ENCODE results near the gene KANSL1L. TPM values are rescaled to one million over a fixed set of nuclear protein-coding genes. Genes with fewer than 3 reads are reported as not detected.
A peak's percentile ranks its signal among the peaks of the same experiment; 100 is the strongest.
"Not testable (repeated sequence)": the region's sequence is repeated elsewhere in the genome, so short reads cannot be mapped to it uniquely, and the experiment has no call there.

The KANSL1L gene
- polyA plus RNA-seq, 3 donors, result 40.6 to 77.8 (median 61.4) TPM

- DNase-seq, result not testable (repeated sequence)
These were observed 10.4 kb upstream of the KANSL1L start for GRCh38 chr2:210181606-210182088.

DNA sequence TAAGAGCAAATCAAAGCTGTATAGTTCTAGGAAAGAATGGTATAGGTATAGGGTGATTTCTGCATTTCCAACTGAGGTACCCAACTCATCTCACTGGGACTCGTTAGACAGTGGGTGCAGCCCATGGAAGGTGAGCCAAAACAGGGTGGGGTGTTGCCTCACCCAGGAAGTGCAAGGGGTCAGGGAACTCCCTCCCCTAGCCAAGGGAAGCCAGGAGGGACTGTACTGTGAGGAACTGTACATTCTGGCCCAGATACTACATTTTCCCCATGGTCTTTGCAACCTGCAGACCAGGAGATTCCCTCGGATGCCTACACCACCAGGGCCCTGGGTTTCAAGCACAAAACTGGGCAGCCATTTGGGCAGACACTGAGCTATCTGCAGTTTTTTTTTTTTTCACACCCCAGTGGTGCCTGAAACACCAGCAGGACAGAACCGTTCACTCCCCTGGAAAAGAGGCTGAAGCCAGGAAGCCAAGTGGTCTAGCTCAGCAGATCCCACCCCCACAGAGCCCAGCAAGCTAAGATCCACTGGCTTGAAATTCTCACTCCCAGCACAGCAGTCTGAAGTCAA lies 9.9 kb upstream of the KANSL1L start:
- not testable (repeated sequence) for DNase-seq

- no peak for DNase-seq
These were observed 9.3 kb upstream of the KANSL1L start for GRCh38 chr2:210180477-210180876.

GRCh38 chr2:210179351-210179990 lies 8.3 kb upstream of the KANSL1L start:
- DNase-seq, result no peak

GRCh38 chr2:210177769-210178168 lies 6.6 kb upstream of the KANSL1L start:
- DNase-seq, result no peak

DNA sequence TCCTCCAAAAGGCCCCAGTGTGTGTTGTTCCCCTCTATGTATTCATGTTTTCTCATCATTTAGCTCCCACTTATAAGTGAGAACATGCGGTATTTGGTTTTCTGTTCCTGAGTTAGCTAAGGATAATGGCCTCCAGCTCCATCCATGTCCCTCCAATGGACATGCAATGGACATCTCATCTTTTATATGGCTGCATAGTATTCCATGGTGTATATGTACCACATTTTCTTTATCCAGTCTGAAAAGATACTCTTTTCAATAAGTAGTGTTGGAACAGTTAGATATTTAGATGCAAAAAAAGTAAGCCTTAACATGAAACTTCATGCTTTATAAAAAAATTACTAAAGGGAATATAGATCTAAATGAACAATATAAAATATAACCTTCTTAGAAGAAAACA lies 5.9 kb upstream of the KANSL1L start:
- DNase-seq, result not testable (repeated sequence)

GRCh38 chr2:210174086-210174485 lies 2.9 kb upstream of the KANSL1L start:
- no peak for DNase-seq

GRCh38 chr2:210172219-210172575 lies 988 bp upstream of the KANSL1L start:
- no peak for DNase-seq

- peak; percentile 97 for DNase-seq
These were observed 534 bp downstream of the KANSL1L start for GRCh38 chr2:210170446-210171303.

- no peak for DNase-seq
These were observed 1.1 kb downstream of the KANSL1L start for GRCh38 chr2:210170196-210170445.

GRCh38 chr2:210169516-210170195 lies 1.6 kb downstream of the KANSL1L start:
- no peak for DNase-seq

GRCh38 chr2:210167227-210167626 lies 4.0 kb downstream of the KANSL1L start:
- no peak for DNase-seq

DNA sequence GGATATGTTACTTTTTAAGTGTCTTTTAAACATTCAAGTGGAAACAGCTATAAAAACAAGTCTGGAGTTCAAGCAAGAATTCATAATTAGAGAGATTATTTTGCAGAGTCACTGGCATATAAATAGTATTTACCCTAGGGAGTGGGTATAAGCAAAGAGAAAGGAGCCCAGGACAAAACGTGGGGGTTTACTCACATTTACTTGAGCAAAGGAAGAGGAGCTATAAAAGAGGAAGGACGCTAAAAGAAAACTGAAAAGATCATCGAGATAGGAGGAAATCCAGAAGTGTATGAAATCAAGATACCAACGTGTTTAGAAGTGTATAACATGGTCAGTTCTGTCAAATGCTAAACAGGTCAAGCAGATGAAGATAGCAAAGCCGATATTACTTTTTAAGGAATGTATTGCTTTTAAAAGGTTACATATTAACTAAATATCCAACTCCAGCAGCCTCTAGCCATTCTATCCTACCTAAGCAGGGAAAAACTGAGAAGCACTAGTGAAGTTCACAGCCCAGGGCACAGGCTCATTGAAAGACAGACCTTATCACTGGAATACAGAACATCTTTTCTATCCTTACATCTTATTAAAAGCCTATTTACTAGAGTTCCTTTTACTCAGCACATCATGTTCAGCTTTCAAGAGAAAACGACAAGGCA lies 8.6 kb downstream of the KANSL1L start:
- DNase-seq, result no peak

DNA sequence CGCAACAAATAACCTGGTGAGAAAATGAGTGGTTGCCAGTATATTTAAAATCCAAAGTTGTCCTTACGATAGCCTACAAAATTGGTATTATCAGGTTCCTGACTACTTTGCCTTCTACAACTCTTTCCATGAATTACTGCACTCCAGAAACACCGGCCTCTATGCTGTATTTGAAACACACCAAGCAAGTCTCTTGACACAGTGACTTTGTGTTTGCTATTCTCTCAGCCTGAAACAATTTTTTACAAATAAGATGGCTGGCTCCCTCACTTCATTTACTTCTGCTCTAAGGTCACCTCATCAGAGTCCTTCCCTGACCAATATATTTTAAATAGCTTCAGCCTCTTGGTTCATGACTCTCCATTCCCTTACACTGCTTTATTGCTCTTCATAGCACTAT lies 12.2 kb downstream of the KANSL1L start:
- no peak for DNase-seq

DNA sequence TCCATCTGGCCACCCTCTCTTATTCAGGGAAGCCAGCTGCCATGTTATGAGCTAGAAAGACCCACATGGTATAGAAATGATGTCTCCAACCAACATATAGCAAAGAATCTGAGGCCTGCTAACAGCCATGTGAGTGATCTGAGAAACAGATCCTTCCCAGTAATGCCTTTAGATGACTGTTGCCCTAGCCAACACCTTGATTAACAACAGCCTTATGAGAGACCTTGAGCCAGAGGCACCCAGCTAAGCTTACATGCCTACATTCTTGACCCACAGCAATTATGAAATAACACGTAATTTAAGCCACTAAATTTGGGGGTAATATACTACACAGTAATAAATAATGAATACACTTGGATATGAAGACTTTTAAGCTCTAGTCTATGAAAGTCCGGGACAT lies 13.0 kb downstream of the KANSL1L start:
- no peak for DNase-seq

DNA sequence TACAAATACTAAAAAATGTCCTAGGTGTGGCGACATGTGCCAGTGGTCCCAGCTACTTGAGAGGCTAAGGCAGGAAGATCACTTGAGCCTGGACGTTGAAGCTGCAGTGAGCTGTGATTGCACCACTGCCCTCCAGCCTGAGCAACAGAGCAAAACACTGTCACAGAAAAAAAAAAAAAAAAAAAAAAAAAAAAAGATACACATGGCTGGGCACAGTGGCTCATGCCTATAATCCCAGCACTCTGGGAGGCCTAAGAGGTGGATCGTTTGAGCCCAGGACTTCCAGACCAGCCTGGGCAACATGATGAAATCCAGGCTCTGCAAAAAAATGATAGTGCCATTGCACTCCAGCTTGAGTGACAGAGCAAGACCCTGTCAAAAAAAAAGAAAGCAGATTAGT lies 13.7 kb downstream of the KANSL1L start:
- no peak for DNase-seq

- DNase-seq, result no peak
These were observed 23.6 kb downstream of the KANSL1L start for GRCh38 chr2:210147614-210148013.

DNA sequence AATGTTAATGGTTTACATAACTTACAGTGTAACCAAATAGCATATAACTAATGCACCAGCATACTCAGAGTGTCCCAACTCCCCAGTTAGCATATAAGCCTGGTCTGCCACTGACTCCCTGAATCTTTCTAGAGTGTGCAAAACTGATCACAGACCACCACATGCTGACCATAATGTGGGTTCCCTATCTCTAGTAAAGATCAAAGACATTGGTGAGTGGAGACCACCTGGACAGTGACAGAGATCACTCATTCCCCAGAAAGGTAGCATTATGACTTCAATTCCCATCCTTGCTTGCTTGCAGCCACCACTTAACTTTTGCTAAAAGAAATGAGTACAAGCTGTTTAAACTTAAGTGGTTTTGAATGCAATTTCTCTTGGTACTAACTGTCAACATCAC lies 39.0 kb downstream of the KANSL1L start:
- DNase-seq, result no peak

GRCh38 chr2:210128961-210129360 lies 42.2 kb downstream of the KANSL1L start:
- DNase-seq, result no peak

DNA sequence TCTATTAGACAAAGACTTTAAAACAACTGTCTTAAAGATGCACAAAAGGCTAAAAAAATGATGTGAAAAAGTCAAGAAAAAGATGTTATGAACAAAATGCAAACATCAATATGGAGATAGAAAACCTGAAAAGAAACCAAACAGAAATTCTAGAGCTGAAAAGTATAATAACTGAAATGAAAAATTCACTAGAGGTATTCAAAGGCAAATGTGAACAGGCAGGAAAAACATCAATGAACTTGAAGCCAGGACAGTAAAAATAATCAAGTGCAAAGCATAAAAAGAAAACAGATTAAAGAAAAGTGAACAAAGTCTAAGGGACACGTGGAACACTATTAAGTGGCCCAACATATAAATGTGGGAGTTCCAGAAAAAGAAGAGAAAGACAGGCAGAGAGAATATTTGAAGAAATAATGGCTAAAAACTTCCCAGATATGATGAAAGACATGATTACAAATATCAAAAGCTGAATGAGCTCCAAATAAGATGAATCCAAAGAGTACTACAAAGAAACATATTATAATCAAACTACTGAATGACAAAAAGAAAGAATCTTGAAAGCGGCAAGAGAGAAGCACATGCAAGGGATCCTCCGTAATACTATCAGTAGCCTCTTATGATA lies 57.5 kb downstream of the KANSL1L start:
- DNase-seq, result no peak

GRCh38 chr2:210112871-210113270 lies 58.3 kb downstream of the KANSL1L start:
- no peak for DNase-seq

DNA sequence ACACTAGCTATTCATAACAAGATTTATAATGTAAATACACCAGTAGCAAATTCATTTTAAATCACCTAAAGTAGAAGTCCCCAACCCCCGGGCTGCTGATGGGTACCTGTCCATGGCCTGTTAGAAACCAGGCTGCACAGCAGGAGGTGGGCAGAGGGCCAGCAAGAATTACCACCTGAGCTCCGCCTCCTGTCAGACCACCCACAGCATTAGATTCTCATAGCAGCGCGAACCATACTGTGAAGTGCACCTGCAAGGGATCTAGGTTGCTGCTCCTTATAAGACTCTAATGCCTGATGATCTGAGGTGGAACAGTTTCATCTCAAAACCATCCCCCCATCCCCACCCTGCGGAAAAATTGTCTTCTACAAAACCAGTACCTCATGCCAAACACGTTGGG lies 71.3 kb downstream of the KANSL1L start:
- DNase-seq, result no peak

All from renal pelvis (tissue), 4 donors.